ENCODE measurements around the gene SCARB2.

- TF ChIP-seq CTCF (IDR thresholded peaks at IDR 0.05): no peak
- TF ChIP-seq POLR2AphosphoS5 (IDR thresholded peaks at IDR 0.05): no peak
- no peak for TF ChIP-seq POLR2A (IDR thresholded peaks at IDR 0.05)
Observed at GRCh38 chr4:76233083-76233482, 19.5 kb upstream of the SCARB2 start.

All from sigmoid colon (tissue), 4 donors.